HG03039 (cell line): ENCODE data around the gene TMEM135.
"Not testable (repeated sequence)": the region's sequence is repeated elsewhere in the genome, so short reads cannot be mapped to it uniquely, and the experiment has no call there.

Experiments used
- ATAC-seq: cut with Tn5 transposase; IDR thresholded peaks from one replicate; pipeline ENCODE4 v1.9.1; 2021; ENCODE audit warnings: mild to moderate bottlenecking, moderate library complexity; ENCODE audit not compliant: unreplicated experiment

Gene TMEM135

GRCh38 chr11:87254562-87254961 is 216.8 kb downstream of the TMEM135 start:
- ATAC-seq: no peak

GRCh38 chr11:87255589-87255988 is 217.9 kb downstream of the TMEM135 start:
- ATAC-seq: no peak

GRCh38 chr11:87256694-87257340 is 219.1 kb downstream of the TMEM135 start:
- ATAC-seq: no peak

- ATAC-seq: no peak
Measured at GRCh38 chr11:87258171-87258833, 220.6 kb downstream of the TMEM135 start.

- ATAC-seq: no peak
Measured at GRCh38 chr11:87259736-87260135, 222.0 kb downstream of the TMEM135 start.

- ATAC-seq: no peak
Measured at GRCh38 chr11:87260811-87261210, 223.1 kb downstream of the TMEM135 start.

GRCh38 chr11:87263264-87263838 is 225.6 kb downstream of the TMEM135 start:
- ATAC-seq: no peak

GRCh38 chr11:87263979-87264378 is 226.2 kb downstream of the TMEM135 start:
- ATAC-seq: no peak

- no peak for ATAC-seq
Measured at GRCh38 chr11:87265132-87265531, 227.4 kb downstream of the TMEM135 start.

GRCh38 chr11:87265979-87266378 is 228.2 kb downstream of the TMEM135 start:
- no peak for ATAC-seq

- ATAC-seq: no peak
Measured at GRCh38 chr11:87266751-87267150, 229.0 kb downstream of the TMEM135 start.

GRCh38 chr11:87271951-87272350 is 234.2 kb downstream of the TMEM135 start:
- ATAC-seq: not testable (repeated sequence)

- no peak for ATAC-seq
Measured at GRCh38 chr11:87275176-87275575, 237.4 kb downstream of the TMEM135 start.

- no peak for ATAC-seq
Measured at GRCh38 chr11:87280143-87280542, 242.4 kb downstream of the TMEM135 start.

GRCh38 chr11:87281496-87281895 is 243.8 kb downstream of the TMEM135 start:
- ATAC-seq: no peak

GRCh38 chr11:87284306-87284705 is 246.6 kb downstream of the TMEM135 start:
- no peak for ATAC-seq

- ATAC-seq: not testable (repeated sequence)
Measured at GRCh38 chr11:87285674-87286073, 247.9 kb downstream of the TMEM135 start.

- ATAC-seq: no peak
Measured at GRCh38 chr11:87286338-87286737, 248.6 kb downstream of the TMEM135 start.

GRCh38 chr11:87290304-87290922 is 252.7 kb downstream of the TMEM135 start:
- ATAC-seq: no peak

- no peak for ATAC-seq
Measured at GRCh38 chr11:87292598-87292997, 254.9 kb downstream of the TMEM135 start.

- ATAC-seq: no peak
Measured at GRCh38 chr11:87295237-87295636, 257.5 kb downstream of the TMEM135 start.

- no peak for ATAC-seq
Measured at GRCh38 chr11:87296627-87297026, 258.9 kb downstream of the TMEM135 start.
